Measurements from ENCODE around the gene PRRG1. TPM values are rescaled to one million over a fixed set of nuclear protein-coding genes. Genes with fewer than 3 reads are reported as not detected.

PRRG1 gene
- polyA plus RNA-seq, 1 experiment: 15.4 TPM

Other genes with a start within 250 kb of the PRRG1 start
- gene LANCL3, start 222.3 kb downstream of the PRRG1 start, polyA plus RNA-seq (2011; rRNA removed): not detected in 2 replicates